BJ (cell line): ENCODE data around the gene CDKN1A. TPM values are rescaled to one million over a fixed set of nuclear protein-coding genes. Genes with fewer than 3 reads are reported as not detected.
A peak's percentile ranks its signal among the peaks of the same experiment; 100 is the strongest.

Experiments used
- CTCF ChIA-PET: fragments of 350-600 bp; formaldehyde crosslinking; extraction: SDS; loops from one replicate; lab custom pipeline; 2021; ENCODE audit warnings: antibody characterized with exemption, inconsistent platforms; lab: Yijun Ruan, JAX
- POLR2A ChIA-PET: fragments of 300-600 bp; sonication (Branson Sonifier 250); formaldehyde crosslinking; extraction: SDS; loops from one replicate; lab custom pipeline; 2021; ENCODE audit warnings: antibody characterized with exemption; lab: Charles Lee
- DNase-seq: peaks from one replicate; pipeline ENCODE4 v3.0.0-alpha.2; 2011; ENCODE audit warnings: low read depth
- H3K27me3 ChIP-seq: 2 replicates; pipeline ENCODE4 v1.6.0; 2011; ENCODE audit warnings: low read length; ENCODE audit not compliant: control insufficient read depth, insufficient read depth
- H3K36me3 ChIP-seq: 2 replicates; pipeline ENCODE4 v1.5.1; 2011; ENCODE audit warnings: low read length; ENCODE audit not compliant: control insufficient read depth, insufficient read depth
- H3K4me3 ChIP-seq: 2 replicates; pipeline ENCODE4 v1.5.1; 2011; ENCODE audit warnings: low read depth, mild to moderate bottlenecking, control low read depth, low read length
- CTCF ChIP-seq: IDR thresholded peaks from 2 replicates; pipeline ENCODE4 v1.5.1; 2011; ENCODE audit warnings: low read depth, mild to moderate bottlenecking, control low read depth, inconsistent platforms, low read length, moderate library complexity; ENCODE audit not compliant: insufficient read depth
- polyA plus RNA-seq: library from polyadenylated mRNA; depleted of rRNA; stranded (reverse); fragments of >200 nt; gene quantifications from 2 replicates; pipeline ENCODE4 v1.2.3, GENCODE V29; 2011

The CDKN1A gene
- polyA plus RNA-seq, 1 experiment, result 820 TPM

GRCh38 chr6:36673882-36674281 is 4.6 kb upstream of the CDKN1A start:
- Histone ChIP-seq H3K36me3 (no peaks in the 10 kb centered on the region), H3K27me3 (no peaks in the 10 kb centered on the region), H3K4me3 (no peak overlapping the region)
- ChIA-PET POLR2A (no interaction called here), CTCF (no interaction called here)
- TF ChIP-seq CTCF, result no peak
- DNase-seq, result no peak

GRCh38 chr6:36674942-36675341 is 3.6 kb upstream of the CDKN1A start:
- CTCF ChIA-PET, result no interaction called here
- POLR2A ChIA-PET, result no interaction called here
- no peak for TF ChIP-seq CTCF

GRCh38 chr6:36676141-36677058 is 2.1 kb upstream of the CDKN1A start:
- H3K27me3 ChIP-seq, result no peaks in the 10 kb centered on the region
- peaks cover 2% of the 10 kb centered on the region for H3K36me3 ChIP-seq
- no peak for TF ChIP-seq CTCF
- POLR2A ChIA-PET, result interaction anchor here (0.6 to 3.2 kb wide), 3 partner anchors 9 to 460 kb away, joined by 3 to 28 read pairs (median 4); no protein-coding TSS in a partner anchor
- DNase-seq, result no peak
- CTCF ChIA-PET, result interaction anchor here (0.7 to 2.9 kb wide), 5 partner anchors 10 to 154 kb away, joined by 3 to 18 read pairs (median 3); no protein-coding TSS in a partner anchor
- H3K4me3 ChIP-seq, result peak overlapping the region; percentile 9; the same call in 1 of the 2 replicates

More at GRCh38 chr6:36674942-36675341, 3.6 kb upstream of the CDKN1A start:
- no peak for DNase-seq
- Histone ChIP-seq H3K4me3 (no peak overlapping the region), H3K36me3 (peaks cover 2% of the 10 kb centered on the region), H3K27me3 (no peaks in the 10 kb centered on the region)

GRCh38 chr6:36677059-36677749 is 1.3 kb upstream of the CDKN1A start:
- Histone ChIP-seq H3K36me3 (peaks cover 4% of the 10 kb centered on the region), H3K27me3 (no peaks in the 10 kb centered on the region), H3K4me3 (peak overlapping the region; percentile 9; the same call in 1 of the 2 replicates)
- POLR2A ChIA-PET, result interaction anchor here (0.6 to 3.2 kb wide), 3 partner anchors 10 to 460 kb away, joined by 3 to 28 read pairs (median 4); no protein-coding TSS in a partner anchor
- CTCF ChIA-PET, result interaction anchor here (1.1 to 2.9 kb wide), 2 partner anchors 11 to 53 kb away, joined by 4 to 18 read pairs; no protein-coding TSS in a partner anchor
- no peak for TF ChIP-seq CTCF
- no peak for DNase-seq
